H1 (cell line): ENCODE data around the gene MBTPS2. TPM values are rescaled to one million over a fixed set of nuclear protein-coding genes. Genes with fewer than 3 reads are reported as not detected.

Experiments used
- CTCF ChIA-PET: fragments of 300-600 bp; sonication (Branson Sonifier 250); formaldehyde crosslinking; loops from one replicate; lab custom pipeline; 2021; ENCODE audit not compliant: partially characterized antibody; lab: Charles Lee
- POLR2A ChIA-PET: fragments of 300-600 bp; sonication (Branson Sonifier 250); formaldehyde crosslinking; loops from one replicate; lab custom pipeline; 2021; ENCODE audit warnings: inconsistent platforms; ENCODE audit not compliant: partially characterized antibody; lab: Charles Lee
- DNase-seq, 2 experiments: peaks; one replicate each; pipeline versions ENCODE4 v3.0.0 to v3.0.0-alpha.2; 2010 to 2022; ENCODE audit warnings: low spot score in 2 of 2, low read depth in 1 of 2, mixed read lengths in 1 of 2
- FAIRE-seq: peaks from 2 replicates; lab custom pipeline; 2011; peaks lifted over from hg19 to GRCh38; lab: Jason Lieb, UNC
- H2AFZ ChIP-seq: 2 replicates; pipeline ENCODE4 v1.8.1; 2012; ENCODE audit warnings: low read length, inconsistent platforms
- H2AK5ac ChIP-seq: 2 replicates; pipeline ENCODE4 v1.6.1; 2013; ENCODE audit warnings: low read depth, low read length
- H2BK120ac ChIP-seq: replicated peaks from 2 replicates; pipeline ENCODE3; 2013; ENCODE audit warnings: low read depth, low read length, inconsistent platforms
- H2BK12ac ChIP-seq: 2 replicates; pipeline ENCODE4 v1.6.1; 2013; ENCODE audit warnings: low read depth, low read length
- H2BK15ac ChIP-seq: 2 replicates; pipeline ENCODE4 v1.6.1; 2013; ENCODE audit warnings: low read length
- H2BK20ac ChIP-seq: 2 replicates; pipeline ENCODE4 v1.6.1; 2013; ENCODE audit warnings: low read length
- H2BK5ac ChIP-seq: 2 replicates; pipeline ENCODE4 v1.6.1; 2013; ENCODE audit warnings: low read depth, low read length
- H3K14ac ChIP-seq: 2 replicates; pipeline ENCODE4 v1.6.1; 2013; ENCODE audit warnings: inconsistent platforms; ENCODE audit not compliant: insufficient read length
- H3K18ac ChIP-seq: 2 replicates; pipeline ENCODE4 v1.6.1; 2013; ENCODE audit warnings: low read length; ENCODE audit errors: extremely low read depth
- H3K23ac ChIP-seq: 2 replicates; pipeline ENCODE4 v1.6.1; 2013; ENCODE audit warnings: inconsistent platforms; ENCODE audit not compliant: insufficient read length
- H3K23me2 ChIP-seq: 2 replicates; pipeline ENCODE4 v1.6.1; 2013; ENCODE audit warnings: low read depth, low read length
- H3K27ac ChIP-seq: 2 replicates; pipeline ENCODE4 v1.6.1; 2011; ENCODE audit warnings: low read depth, low read length, inconsistent platforms
- H3K27me3 ChIP-seq, 4 experiments: replicated peaks in 1 of 4; 1 replicate in 1 of 4; 2 replicates in 3 of 4; pipeline versions ENCODE4 v1.6.1 to v1.8.1; 2011 to 2013; ENCODE audit warnings: low read length in 3 of 4, mild to moderate bottlenecking in 3 of 4, inconsistent platforms in 2 of 4, mixed read lengths in 2 of 4, moderate library complexity in 1 of 4; ENCODE audit not compliant: control insufficient read depth in 3 of 4, insufficient read depth in 3 of 4; ENCODE audit errors: extremely low read depth in 1 of 4
- H3K36me3 ChIP-seq, 4 experiments: 2 replicates each; pipeline versions ENCODE4 v1.6.1 to v1.8.1; 2011 to 2013; ENCODE audit warnings: mild to moderate bottlenecking in 4 of 4, low read length in 3 of 4, moderate library complexity in 2 of 4, control low read depth in 1 of 4, inconsistent platforms in 1 of 4; ENCODE audit not compliant: insufficient read depth in 4 of 4, control insufficient read depth in 2 of 4
- H3K4ac ChIP-seq: replicated peaks from 2 replicates; pipeline ENCODE3; 2013; ENCODE audit warnings: low read length, low read depth, mixed read lengths, inconsistent platforms; ENCODE audit not compliant: insufficient read length
- H3K4me1 ChIP-seq, 4 experiments: replicated peaks in 1 of 4; 1 replicate in 1 of 4; 2 replicates in 3 of 4; pipeline versions ENCODE4 v1.6.1 to v1.8.1; 2011 to 2013; ENCODE audit warnings: low read length in 3 of 4, inconsistent platforms in 2 of 4, mixed read lengths in 1 of 4; ENCODE audit not compliant: insufficient read depth in 4 of 4, control insufficient read depth in 3 of 4
- H3K4me2 ChIP-seq, 2 experiments: 2 replicates each; pipeline versions ENCODE4 v1.6.1 to v1.8.1; 2011 to 2013; ENCODE audit warnings: low read depth in 2 of 2, low read length in 2 of 2, control low read depth in 1 of 2, inconsistent platforms in 1 of 2, mild to moderate bottlenecking in 1 of 2; ENCODE audit not compliant: insufficient read depth in 1 of 2
- H3K4me3 ChIP-seq, 4 experiments: fragments of 200-600, 300-600 bp in 1 of 4; sonication (generic), shearing (Covaris generic), sonication (Bioruptor Twin) in 1 of 4; 2 replicates each; pipeline versions ENCODE4 v1.5.1 to v1.8.1; 2011 to 2016; ENCODE audit warnings: low read length in 4 of 4, low read depth in 3 of 4, control low read depth in 2 of 4, inconsistent platforms in 2 of 4, mild to moderate bottlenecking in 2 of 4, mixed read lengths in 1 of 4, moderate library complexity in 1 of 4; ENCODE audit not compliant: insufficient read depth in 2 of 4; ENCODE audit errors: extremely low read depth in 1 of 4
- H3K56ac ChIP-seq: replicated peaks from 2 replicates; pipeline ENCODE3; 2013; ENCODE audit warnings: low read depth, mild to moderate bottlenecking, mixed read lengths, low read length, inconsistent platforms; ENCODE audit not compliant: insufficient read length
- H3K79me1 ChIP-seq: 2 replicates; pipeline ENCODE4 v1.6.1; 2013; ENCODE audit warnings: low read depth, low read length, control low read depth
- H3K79me2 ChIP-seq, 2 experiments: 2 replicates each; pipeline versions ENCODE4 v1.6.1 to v1.8.1; 2012 to 2013; ENCODE audit warnings: low read length in 2 of 2, mild to moderate bottlenecking in 2 of 2, inconsistent platforms in 1 of 2; ENCODE audit not compliant: insufficient read depth in 2 of 2, control insufficient read depth in 1 of 2
- H3K9ac ChIP-seq, 4 experiments: replicated peaks in 1 of 4; 1 replicate in 1 of 4; 2 replicates in 3 of 4; pipeline versions ENCODE4 v1.6.1 to v1.8.1; 2011 to 2013; ENCODE audit warnings: low read depth in 3 of 4, low read length in 3 of 4, control low read depth in 2 of 4, mild to moderate bottlenecking in 2 of 4, moderate library complexity in 2 of 4, inconsistent platforms in 1 of 4; ENCODE audit errors: extremely low read depth in 1 of 4
- H3K9me3 ChIP-seq, 2 experiments: 2 replicates each; pipeline versions ENCODE4 v1.6.1 to v1.8.1; 2012 to 2013; ENCODE audit warnings: mild to moderate bottlenecking in 2 of 2, moderate library complexity in 2 of 2, control low read depth in 1 of 2, inconsistent platforms in 1 of 2, low read depth in 1 of 2, low read length in 1 of 2, mixed read lengths in 1 of 2; ENCODE audit not compliant: insufficient read depth in 2 of 2
- H4K20me1 ChIP-seq, 2 experiments: replicated peaks in 1 of 2; 2 replicates each; pipeline versions ENCODE3 to v1.8.1; 2011 to 2013; ENCODE audit warnings: inconsistent platforms in 2 of 2, low read length in 2 of 2, mild to moderate bottlenecking in 1 of 2; ENCODE audit not compliant: insufficient read depth in 2 of 2, control insufficient read depth in 1 of 2
- H4K5ac ChIP-seq: 2 replicates; pipeline ENCODE4 v1.6.1; 2013; ENCODE audit warnings: low read length, low read depth, mixed read lengths, inconsistent platforms; ENCODE audit not compliant: insufficient read length
- H4K8ac ChIP-seq: 2 replicates; pipeline ENCODE4 v1.8.0; 2013; ENCODE audit warnings: mild to moderate bottlenecking, moderate library complexity, low read length, inconsistent platforms; ENCODE audit not compliant: insufficient read depth; ENCODE audit errors: extremely low read depth
- H4K91ac ChIP-seq: replicated peaks from 2 replicates; pipeline ENCODE3; 2013; ENCODE audit warnings: low read length, mixed read lengths, inconsistent platforms; ENCODE audit not compliant: insufficient read length
- BRCA1 ChIP-seq: IDR thresholded peaks from 2 replicates; pipeline ENCODE4 v1.6.1; 2012; ENCODE audit warnings: low read depth, low read length, improper control_type of control experiment
- EGR1 ChIP-seq: IDR thresholded peaks from 2 replicates; pipeline ENCODE4 v1.6.1; 2011; ENCODE audit warnings: low read depth, low read length, borderline replicate concordance
- SIX5 ChIP-seq: IDR thresholded peaks from 2 replicates; pipeline ENCODE4 v1.6.1; 2011; ENCODE audit warnings: mild to moderate bottlenecking, low read depth, low read length
- WGBS, 2 experiments: shearing (Covaris generic) in 1 of 2; methylation state at CpG; one replicate each; pipeline versions ENCODE4 v1.1.6 to v1.1.7; 2013 to 2015; ENCODE audit warnings: low lambda C conversion rate in 2 of 2, mixed read lengths in 2 of 2, inconsistent platforms in 1 of 2, low coverage in 1 of 2, missing lambda C conversion rate in 1 of 2; ENCODE audit not compliant: insufficient replicate concordance in 2 of 2, insufficient coverage in 1 of 2, insufficient read length in 1 of 2; ENCODE audit errors: extremely low coverage in 1 of 2, missing lambda C conversion rate in 1 of 2; 5-methylcytosine and 5-hydroxymethylcytosine counted together
- polyA plus RNA-seq, 7 experiments: library from polyadenylated mRNA; depleted of rRNA in 3 of 7; stranded (reverse) in 5 of 7; unstranded in 2 of 7; fragments of >200 nt in 5 of 7; fragments of 200-250 nt in 2 of 7; gene quantifications; 1 replicate in 5 of 7; 2 replicates in 1 of 7; 4 replicates in 1 of 7; pipeline versions ENCODE4 v1.2.1 to v1.2.3, GENCODE V29; 2011 to 2013; ENCODE audit warnings: missing spikeins in 2 of 7, mixed read lengths in 2 of 7
- total RNA-seq: library from RNA; stranded (reverse); fragmentation: NEBNext Ultra II Directional; extraction: Animal tissue kit (Norgen Biotek cat#: 25700); gene quantifications from 2 replicates; pipeline ENCODE4 v1.2.1, GENCODE V29; 2021

Gene MBTPS2
- total and polyA plus RNA-seq, 2 of the 8 experiments (the other 6 are each of a cell fraction or from before 2014, with no cell fraction given) = 4.3 to 7.4 TPM

- H3K9me3 ChIP-seq = no peaks in the 10 kb centered on the region
- no peak overlapping the region for H3K56ac ChIP-seq
- H3K4me2 ChIP-seq = no peak overlapping the region
- DNase-seq (no peak), FAIRE-seq (no peak)
- H3K79me2 ChIP-seq = no peaks in the 10 kb centered on the region
- CTCF ChIA-PET = no interaction called here
- H3K27ac ChIP-seq = no peak overlapping the region
- H3K14ac ChIP-seq = no peak overlapping the region
- no peak overlapping the region for H2BK12ac ChIP-seq
- no peak overlapping the region for H2AK5ac ChIP-seq
- no peak overlapping the region for H4K5ac ChIP-seq
- H3K18ac ChIP-seq = no peak overlapping the region
- H3K27me3 ChIP-seq = no peaks in the 10 kb centered on the region
- TF ChIP-seq EGR1 (no peak), BRCA1 (no peak), SIX5 (no peak)
- H2BK5ac ChIP-seq = no peak overlapping the region
- H3K4me1 ChIP-seq = no peaks in the 10 kb centered on the region
- no peak overlapping the region for H3K4ac ChIP-seq
- POLR2A ChIA-PET = no interaction called here
- no peak overlapping the region for H4K91ac ChIP-seq
- H3K4me3 ChIP-seq = no peak overlapping the region
- H3K23ac ChIP-seq = no peak overlapping the region
- no peaks in the 10 kb centered on the region for H3K79me1 ChIP-seq
- H3K23me2 ChIP-seq = no peaks in the 10 kb centered on the region
- H2BK20ac ChIP-seq = no peak overlapping the region
- H2AFZ ChIP-seq = no peak overlapping the region
- 96% methylated on average over 2 of the region's 2 CpGs; no CpG with 5 or more reads in 1 of the 2 experiments for WGBS, 2 experiments
- H2BK15ac ChIP-seq = no peak overlapping the region
- H3K36me3 ChIP-seq = no peaks in the 10 kb centered on the region
- H2BK120ac ChIP-seq = no peak overlapping the region
- no peaks in the 10 kb centered on the region for H4K20me1 ChIP-seq
- no peak overlapping the region for H4K8ac ChIP-seq
- no peak overlapping the region for H3K9ac ChIP-seq
Observed at GRCh38 chrX:21831496-21831895, 7.9 kb upstream of the MBTPS2 start.
